HG02943 (cell line): Measurements from ENCODE around the gene AGBL4.
A peak's percentile ranks its signal among the peaks of the same experiment; 100 is the strongest.

Experiments
- ATAC-seq: cut with Tn5 transposase; IDR thresholded peaks from one replicate; pipeline ENCODE4 v1.9.1; 2021; ENCODE audit warnings: mild to moderate bottlenecking, low read depth, moderate library complexity; ENCODE audit not compliant: unreplicated experiment

AGBL4 gene

GRCh38 chr1:48785869-48786268, 1237.9 kb downstream of the AGBL4 start:
- ATAC-seq: no peak

GRCh38 chr1:48784301-48784700, 1239.5 kb downstream of the AGBL4 start:
- no peak for ATAC-seq

GRCh38 chr1:48777219-48777895, 1246.4 kb downstream of the AGBL4 start:
- no peak for ATAC-seq

GRCh38 chr1:48776393-48777218, 1247.1 kb downstream of the AGBL4 start, which contains the start of gene BEND5:
BEND5 (minus strand) TSS chr1:48776891; CDS start chr1:48776831, 60 bp downstream.
- ATAC-seq: no peak

DNA sequence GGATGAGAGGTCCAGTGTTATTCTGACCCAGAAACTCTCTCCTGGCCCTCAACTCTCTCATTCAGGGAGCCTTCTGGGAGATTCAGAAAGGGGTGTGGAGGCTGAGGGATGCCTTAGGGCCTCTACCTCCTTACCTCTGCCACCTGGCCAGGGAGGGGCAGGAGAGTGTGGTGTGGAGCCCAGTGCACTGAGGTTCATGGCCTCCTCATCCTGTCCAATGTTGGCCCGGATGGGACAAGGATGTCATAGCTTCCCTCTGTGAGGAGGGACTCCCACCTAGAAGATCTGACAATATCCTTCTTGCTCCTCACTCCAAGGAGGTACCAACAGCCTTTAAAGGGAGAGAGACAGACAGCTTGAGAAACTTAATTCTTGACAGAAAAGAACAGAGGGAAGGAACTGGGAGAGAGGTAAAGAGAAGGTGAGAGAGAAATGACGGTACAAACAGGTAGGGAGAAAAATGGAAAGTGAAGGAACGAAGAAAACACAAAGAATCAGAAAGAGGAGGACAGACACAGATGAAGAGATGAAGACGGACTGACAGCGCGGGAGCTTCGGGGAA, 1247.8 kb downstream of the AGBL4 start:
- ATAC-seq: no peak

GRCh38 chr1:48773133-48773532, 1250.6 kb downstream of the AGBL4 start:
- peak; percentile 49 for ATAC-seq

DNA sequence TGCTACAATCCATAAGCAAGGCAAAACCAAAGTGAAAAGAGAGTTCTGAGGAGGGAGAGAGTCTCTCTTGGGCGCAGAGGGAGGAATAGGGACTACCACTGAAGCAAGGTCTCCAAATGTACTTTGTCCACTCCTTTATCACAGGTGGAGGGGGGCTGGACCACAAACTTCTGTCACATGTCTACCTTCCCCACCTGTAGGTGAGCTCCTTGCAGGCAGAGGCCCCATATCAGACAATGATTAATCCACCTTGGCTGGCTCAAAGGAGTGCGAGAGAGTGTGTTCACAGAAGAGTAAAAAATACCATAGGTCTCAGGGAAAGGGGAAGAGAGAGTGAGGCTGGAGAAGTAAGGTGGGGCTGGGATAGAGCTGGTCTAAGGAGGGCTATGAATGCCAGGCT, 1251.5 kb downstream of the AGBL4 start:
- ATAC-seq: no peak

DNA sequence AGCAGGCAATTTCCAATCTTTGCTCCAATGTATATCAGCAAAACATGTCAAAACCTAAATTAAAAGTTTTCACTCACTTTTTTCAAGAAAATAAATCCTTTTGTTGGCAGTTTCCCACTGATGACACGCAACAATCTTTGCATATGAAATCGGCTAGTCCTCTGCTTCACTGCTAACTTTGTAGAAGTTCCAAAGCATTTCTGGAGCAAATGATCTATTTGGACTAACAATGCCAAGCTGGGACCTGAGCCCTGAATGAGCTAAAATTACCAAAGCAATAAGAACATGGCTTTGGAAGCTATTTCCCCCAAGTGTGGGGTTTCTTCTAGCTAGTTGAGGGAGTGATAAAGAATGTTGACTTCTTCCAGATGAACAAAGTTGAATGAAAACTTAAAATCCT, 1252.2 kb downstream of the AGBL4 start:
- ATAC-seq: no peak

- ATAC-seq: no peak
These were observed 1255.7 kb downstream of the AGBL4 start for GRCh38 chr1:48767975-48768510.

DNA sequence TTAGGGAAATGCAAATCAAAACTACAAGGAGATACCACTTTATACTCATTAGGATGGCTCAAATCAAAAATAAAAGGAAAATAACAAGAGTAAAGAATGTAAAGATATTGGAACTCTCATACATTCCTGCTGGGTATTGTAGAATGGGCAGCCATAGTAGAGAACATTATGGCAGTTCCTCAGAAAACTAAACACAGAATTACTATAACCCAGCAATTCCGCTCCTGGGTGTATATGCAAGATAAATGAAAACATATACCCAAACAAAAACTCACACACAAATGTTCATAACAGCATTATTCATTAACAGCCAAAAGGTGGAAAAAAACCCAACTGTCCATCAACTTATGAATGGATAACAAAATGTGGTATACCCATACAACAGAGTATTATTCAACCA, 1258.4 kb downstream of the AGBL4 start:
- ATAC-seq: no peak

GRCh38 chr1:48761986-48762385, 1261.8 kb downstream of the AGBL4 start:
- no peak for ATAC-seq

DNA sequence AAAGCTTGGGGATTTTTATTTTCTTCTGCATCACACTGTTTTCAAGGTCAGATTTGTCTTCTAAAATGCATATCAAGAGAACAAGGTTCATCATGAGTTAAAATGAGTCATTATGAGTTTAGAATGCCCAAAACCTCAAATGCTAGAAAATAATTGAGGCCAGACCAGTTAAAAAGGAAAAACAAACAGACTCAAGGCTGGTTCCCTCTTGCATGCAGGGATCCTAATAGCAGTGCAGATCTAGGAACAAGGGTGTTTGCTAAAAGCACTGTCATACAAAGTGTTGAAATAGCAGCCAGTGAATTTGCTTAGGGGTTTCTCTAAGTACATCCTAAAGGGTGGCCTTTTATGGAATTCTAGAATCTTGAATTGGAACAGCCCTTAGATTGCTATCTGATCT, 1262.3 kb downstream of the AGBL4 start:
- no peak for ATAC-seq

DNA sequence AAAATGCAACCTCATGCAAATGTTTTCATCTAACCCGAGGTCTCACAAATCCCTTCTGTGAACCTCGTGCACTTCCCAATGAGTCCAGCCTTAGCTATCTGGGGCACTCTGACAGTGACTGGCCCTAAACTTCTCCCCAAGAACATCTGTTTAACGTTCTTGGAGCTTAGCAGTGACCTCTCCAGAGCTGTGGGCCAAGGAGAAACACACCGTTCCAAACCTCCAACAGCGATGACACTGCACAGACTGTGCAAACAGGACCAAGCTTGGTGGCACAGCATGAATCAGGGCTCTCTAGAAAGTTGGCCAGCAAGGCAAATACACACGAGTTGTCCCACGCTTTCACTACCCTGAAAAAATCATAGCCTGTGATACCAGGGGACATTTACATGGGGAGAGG, 1262.9 kb downstream of the AGBL4 start:
- no peak for ATAC-seq

DNA sequence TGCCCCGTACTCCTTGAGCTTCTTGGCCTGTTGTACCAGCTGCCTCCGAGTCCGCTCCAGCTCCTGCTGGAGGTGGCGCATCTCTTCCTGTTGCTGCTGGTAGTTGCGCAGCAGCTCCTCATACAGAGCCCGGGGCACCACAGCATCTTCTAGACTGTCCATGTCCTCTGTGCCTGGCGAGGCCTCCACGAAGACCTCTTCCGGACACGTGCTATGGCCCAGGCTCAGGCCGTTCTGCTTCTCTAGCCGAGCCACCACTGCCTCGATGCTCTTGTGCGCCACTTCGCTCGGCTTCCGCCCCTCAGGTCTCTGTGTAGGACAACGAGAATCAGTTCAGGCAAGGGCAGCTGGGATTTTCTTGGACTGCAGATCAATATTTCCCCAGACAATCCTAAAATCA, 1264.8 kb downstream of the AGBL4 start:
- no peak for ATAC-seq

DNA sequence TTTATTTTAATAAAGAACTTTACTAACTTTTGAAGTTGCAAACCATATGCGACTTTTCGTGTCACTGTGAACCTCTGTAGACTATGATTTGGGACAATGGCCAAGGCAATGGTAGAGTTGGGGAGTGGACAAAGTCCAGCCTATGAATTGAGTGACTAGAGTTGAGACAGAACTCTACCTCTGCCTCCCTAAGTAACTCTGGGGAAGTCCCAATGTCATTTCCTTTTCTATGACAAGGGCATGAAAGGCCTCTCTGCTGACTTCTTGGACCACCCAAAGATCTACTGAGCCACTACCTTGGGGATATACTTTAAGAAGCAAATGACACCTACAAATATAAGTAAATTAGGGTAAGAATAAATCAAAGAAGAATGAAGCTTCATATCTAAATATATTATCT, 1266.4 kb downstream of the AGBL4 start:
- no peak for ATAC-seq

DNA sequence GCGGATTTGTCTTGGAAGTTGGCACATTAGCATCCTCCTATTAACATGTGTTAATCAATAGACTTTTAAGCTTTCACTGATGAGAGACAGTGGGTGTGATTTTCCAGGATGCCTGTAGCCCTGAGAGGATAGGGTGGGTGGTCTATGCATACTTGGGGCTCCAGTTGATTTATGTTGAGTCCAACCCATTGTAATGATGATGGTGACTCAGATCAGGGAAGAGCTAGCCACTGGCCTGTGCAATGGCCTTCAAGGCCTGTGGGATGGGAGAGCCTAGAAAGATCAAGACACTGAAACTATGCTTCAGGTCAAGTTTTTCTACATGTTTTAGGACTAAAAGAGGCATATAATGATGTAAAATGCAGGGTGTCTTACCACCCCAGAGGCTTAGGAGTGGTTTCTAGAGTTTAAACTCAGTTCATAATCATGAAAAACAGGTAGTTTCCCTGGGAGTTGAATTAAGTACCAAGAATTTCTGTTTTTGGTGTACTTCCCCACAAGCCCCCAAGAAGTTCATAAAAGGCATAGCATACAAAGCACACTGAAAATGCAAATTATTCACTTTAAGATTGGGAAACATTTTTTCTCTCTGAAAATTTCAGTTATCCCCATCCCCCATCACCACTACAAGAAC, 1267.0 kb downstream of the AGBL4 start:
- no peak for ATAC-seq

GRCh38 chr1:48753293-48753692, 1270.5 kb downstream of the AGBL4 start:
- no peak for ATAC-seq

DNA sequence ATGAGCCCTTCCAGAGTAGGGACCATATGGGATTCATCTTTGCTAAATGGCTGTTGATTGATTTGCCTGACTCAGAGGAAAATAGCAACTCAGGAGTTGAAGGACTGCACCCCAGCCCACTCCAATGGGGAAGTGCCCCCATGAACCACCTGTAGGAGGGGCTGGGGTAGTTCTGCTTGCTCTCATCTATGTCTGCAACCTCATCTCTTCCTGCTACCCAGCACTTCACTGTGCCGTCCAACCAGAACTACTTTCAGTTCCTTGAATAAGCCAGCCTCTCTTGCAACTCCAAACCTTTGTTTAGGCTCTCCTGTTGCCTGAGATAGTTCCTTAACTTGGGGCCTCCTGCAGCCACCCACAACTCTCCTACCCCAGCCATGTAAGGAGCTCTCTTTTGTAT, 1273.6 kb downstream of the AGBL4 start:
- peak; percentile 61 for ATAC-seq

- no peak for ATAC-seq
These were observed 1274.7 kb downstream of the AGBL4 start for GRCh38 chr1:48749068-48749467.

DNA sequence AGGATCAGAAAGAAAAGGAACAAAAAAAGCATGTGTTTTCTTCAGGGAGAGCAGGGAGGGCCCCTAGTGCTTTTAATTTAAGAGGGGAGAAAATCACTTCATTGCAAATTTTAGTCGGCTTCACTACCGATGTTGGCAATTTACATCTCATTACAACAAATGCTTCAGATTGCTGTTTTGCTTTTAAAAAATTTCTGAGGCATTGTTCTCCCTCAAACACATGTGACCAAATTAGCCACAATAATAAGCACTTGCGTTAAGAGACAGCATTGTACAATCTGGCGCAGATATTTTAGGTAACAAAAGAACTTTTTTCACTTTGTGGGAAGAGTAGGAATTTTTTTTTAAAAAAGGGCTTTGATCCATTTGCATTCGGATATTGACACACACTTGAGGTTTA, 1276.8 kb downstream of the AGBL4 start:
- ATAC-seq: no peak

- ATAC-seq: no peak
These were observed 1279.7 kb downstream of the AGBL4 start for GRCh38 chr1:48744032-48744431.
